Stimulated activated CD4-positive, alpha-beta T cell treated with anti-CD3 and anti-CD28 coated beads, Interleukin-1b, Interleukin-23, amount 100 ng/mL, for 1 hour (primary cell): Measurements from ENCODE around the gene SFSWAP.
"Not testable (repeated sequence)": the region's sequence is repeated elsewhere in the genome, so short reads cannot be mapped to it uniquely, and the experiment has no call there.

Experiments used
- DNase-seq, 2 donors: peaks; one replicate each; pipeline ENCODE4 v3.0.0-alpha.2; 2020; ENCODE audit warnings: low read depth in 2 of 2

The SFSWAP gene

DNA sequence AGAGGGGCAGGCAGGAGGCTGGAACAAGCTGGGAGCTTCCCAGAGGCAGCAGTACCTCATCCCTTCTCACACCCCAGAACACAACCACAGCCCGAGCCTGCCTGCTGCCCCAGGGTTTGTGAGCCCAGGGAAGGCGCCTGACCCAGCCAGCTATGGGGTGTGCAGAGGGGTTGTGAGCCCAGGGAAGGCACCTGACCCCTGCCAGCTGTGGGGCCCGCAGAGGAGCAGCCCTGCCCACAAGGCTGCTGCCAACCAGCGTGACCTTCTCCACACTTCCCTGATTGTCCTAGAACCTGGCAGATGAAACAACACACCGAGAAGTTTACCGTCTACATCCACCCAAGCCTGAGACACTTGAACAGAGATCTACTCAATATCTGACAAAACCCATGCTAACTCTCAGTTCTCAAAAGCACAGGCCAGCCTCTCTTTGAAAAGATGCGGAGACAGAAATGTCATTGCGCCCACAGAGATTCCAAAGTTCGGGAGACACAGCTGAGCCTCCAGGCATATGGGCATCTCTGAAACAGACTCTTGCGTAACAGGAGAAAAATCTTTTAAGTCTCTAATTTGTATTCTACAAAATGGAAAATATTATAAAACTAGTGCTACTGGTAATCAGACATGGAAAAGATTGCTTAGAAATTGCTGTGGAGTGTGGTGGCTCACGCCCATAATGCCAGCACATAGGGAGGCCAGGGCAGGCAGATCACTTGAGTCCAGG, 47.3 kb downstream of the SFSWAP start:
- DNase-seq: no peak

DNA sequence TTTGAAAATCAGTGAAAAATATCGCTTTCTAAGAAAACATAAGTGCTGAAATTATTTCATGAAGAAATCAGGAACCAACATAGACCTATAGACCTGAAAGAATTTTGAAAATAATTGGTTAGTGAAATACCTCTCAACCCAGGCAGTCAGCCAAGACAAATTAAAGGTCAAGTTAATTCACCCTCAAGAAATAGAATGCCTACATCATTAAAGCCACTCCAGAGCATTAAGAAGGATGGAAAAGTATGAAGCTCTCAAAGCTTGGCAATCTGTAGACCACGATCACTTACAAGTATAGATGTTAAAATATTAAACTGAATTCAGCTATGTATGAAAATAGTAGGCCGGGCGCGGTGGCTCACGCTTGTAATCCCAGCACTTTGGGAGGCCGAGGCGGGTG, 48.3 kb downstream of the SFSWAP start:
- no peak for DNase-seq

DNA sequence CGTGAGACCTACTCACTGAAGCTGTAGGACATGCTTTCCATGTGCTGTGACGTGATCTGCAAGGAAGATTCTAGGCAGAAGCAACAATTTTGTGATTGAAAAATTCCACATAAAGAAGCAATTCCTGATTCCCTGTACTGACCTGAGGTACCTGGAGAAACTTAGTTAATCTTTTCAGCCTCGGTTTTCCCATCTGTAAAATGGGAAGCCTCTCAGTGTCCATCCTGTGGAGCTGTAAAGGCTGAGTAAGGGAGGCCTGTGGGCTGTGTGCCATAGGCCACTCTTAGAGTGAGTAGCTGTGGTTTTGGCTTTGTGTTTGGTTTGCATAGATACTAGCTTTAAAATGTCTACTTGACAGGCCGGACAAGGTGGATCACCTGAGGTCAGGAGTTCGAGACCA, 50.7 kb downstream of the SFSWAP start:
- no peak for DNase-seq

GRCh38 chr12:131764738-131765137, 53.8 kb downstream of the SFSWAP start:
- DNase-seq: no peak

GRCh38 chr12:131765961-131766360, 55.1 kb downstream of the SFSWAP start:
- no peak for DNase-seq

DNA sequence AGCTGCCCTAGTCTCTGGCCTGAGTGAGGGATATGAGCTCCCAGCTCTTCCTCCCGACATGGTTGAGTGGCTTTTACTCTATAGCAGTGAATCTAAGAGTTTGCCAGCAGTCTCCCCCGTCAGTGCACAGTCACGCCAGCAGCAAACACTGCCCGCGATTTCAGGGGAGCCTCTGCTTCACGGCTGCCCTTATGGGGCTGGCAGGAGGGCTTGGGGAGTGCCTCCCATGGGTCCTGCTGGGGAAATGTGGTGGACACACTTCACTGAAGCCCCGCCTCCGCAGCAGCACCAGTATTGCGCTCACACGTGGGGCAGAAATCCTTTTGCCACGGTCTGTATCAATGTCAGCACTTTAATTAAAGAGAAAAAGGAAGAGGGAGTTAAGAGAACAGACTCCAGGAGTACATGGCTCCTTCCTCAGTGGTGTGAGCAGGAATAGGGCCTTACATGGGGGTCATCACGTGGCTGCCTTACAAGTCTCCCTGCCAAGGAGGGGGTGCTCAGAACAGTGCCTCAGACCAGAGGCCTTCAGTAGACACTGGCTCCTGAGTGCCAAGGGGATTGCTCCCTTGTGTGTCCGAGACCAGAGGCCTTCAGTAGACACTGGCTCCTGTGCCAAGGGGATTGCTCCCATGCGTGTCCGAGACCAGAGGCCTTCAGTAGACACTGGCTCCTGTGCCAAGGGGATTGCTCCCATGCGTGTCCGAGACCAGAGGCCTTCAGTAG, 55.7 kb downstream of the SFSWAP start:
- DNase-seq: no peak

DNA sequence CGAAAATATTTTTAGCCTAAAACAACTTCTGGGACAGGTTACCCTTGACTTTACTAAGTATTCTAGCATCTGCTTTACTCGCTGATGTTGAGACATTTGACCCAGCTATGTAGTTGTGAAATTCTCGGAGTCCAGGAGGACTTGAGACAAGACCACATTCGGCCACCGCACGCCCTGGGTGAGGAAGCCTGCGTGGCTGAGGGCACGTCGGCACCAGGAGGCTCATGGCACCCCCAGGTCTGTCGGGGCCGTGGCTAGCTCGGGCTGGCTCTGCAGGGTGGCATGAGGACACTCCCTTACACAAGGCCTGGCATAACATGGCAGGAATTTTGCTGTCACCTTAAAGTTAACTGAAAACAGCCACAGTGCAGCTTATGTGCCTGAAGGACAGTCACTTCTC, 59.2 kb downstream of the SFSWAP start:
- no peak for DNase-seq

DNA sequence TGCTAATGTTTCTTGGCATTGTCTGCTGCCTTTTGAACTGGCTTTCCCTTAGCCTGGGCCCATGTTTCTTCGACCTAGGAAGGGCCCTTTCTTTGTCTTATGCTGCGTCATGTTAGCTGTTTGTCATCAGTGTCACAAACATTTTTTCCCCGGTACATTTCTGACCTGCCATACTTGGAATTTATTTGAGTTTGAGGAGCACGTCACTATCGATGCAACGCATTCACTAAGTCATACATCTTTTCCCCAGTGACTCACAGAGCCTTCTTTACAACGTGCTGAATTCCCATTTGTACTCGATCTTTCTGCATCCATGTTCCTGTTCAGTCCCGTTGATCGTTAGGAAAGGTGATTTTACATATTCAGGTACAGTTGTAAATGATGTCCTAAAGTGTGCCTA, 61.1 kb downstream of the SFSWAP start:
- no peak for DNase-seq

GRCh38 chr12:131773582-131774221, 62.8 kb downstream of the SFSWAP start:
- no peak for DNase-seq

DNA sequence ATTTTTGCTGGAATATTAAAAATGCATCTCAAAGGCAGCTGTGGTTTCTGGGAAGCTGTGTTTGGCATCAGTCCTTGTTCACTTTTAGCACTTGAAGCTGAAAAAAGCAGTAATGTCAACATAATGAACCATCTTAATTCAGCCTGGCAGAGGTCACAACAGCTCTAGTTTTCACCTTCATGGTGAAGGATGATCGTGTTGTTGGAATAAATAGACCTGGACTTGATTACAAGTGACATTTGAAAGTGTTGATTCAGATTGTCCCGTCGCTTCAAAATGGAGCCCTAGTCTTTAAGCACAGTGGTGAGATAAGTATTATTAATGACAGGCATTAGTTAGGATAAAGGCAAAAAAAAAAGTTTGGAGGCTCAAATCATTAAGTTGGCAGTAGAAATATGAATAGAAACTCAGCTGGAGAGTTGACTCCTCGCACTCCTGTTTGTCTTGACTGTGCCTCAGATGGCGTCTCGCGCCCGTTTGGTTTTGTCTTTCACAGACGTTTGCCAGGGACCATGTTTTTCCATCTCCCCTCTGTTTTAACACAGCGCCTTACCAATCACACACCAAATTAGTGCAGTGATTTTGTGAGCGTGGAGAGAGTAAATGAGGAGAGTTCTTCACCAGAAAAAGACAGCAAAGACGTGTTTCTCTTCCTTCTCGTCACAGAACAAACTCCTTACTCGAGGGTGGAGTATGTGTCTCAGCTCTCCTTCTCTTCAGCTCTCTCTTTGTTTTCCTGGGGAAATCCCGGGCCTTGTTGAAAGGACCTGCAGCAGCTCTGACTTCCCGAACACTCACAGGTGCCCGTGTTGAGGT, 63.9 kb downstream of the SFSWAP start:
- no peak for DNase-seq

DNA sequence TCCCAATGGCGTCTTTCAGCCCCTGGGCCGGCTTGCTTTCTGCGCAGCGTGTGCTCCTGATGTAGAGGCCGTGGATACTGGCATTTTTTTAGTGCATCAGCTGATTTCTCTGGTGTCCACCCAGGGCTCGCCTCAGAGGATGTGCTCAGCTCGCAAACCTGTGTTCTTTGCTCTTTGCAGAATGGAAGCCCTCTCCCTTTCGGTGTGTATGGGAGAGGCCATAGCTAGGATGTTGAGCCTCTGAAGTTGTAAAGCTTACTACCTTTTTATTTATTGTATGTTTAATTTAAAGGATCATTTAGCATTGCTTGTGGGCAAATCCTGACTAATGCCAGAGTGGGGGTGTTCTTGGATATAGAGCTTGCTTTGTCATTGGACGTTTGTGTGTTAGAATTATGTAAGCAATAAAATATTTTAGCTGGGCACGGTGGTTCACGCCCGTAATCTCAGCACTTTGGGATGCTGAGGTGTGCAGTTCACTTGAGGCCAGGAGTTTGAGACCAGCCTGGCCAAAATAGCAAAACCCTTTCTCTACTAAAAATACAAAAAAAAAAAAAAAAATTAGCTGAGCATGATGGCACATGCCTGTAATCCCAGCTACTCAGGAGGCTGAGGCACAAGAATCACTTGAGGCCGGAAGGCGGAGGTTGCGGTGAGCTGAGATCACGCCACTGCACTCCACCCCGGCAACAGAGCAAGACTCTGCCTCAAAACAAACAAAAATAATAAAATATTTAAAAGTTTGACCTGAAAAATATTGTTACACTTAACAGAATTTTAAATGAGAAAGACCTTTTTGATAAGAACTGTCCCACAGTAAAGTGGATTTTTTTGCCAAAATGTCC, 64.7 kb downstream of the SFSWAP start:
- no peak for DNase-seq

DNA sequence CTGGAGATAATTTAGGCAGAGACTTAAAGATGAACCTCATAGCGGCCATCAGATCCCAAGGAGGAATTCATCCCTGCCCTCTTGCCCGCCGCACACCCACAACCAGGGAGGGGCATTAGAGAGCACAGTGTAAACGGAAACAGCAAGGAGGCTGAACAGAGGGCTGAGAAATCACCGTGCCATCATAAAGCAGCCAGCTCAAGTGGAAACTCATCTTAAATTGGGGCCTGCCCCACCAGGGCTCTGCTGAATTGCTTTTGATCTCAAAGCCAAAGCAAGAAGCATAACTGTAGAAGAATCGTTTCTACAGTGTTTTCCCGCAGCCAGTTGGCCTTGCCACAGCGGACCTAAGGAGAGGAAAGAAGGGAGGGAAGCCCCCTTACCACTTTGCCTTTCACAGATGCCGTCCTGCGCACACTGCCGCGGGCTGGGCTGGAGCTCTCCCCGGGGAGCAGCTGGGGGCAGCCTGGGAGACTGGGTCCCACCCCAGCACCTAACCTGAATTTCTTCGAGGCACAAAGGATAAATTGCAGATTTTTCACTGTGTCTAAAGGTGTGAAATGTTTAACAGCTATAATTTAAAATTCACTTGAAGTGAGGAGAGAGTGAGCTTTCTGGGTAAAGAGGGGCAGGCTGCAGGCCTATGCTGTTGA, 65.5 kb downstream of the SFSWAP start:
- DNase-seq: no peak

GRCh38 chr12:131777269-131777668, 66.4 kb downstream of the SFSWAP start:
- DNase-seq: not testable (repeated sequence)

DNA sequence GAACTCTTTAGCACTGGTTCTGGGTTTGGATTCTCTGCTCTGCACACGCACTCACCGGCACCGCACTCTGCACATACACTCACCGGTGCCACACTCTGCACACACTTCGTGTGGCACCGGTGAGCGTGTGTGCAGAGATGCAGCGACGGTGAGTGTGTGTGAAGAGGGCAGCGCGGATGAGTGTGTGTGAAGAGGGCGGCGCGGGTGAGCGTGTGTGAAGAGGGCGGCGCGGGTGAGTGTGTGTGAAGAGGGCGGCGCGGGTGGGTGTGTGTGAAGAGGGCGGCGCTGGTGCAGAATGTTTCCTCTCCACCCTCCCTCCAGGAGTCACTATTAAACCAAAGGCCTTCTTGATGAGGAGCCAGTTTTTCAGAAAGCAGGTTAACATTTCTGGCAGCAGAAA, 68.1 kb downstream of the SFSWAP start:
- no peak for DNase-seq

- no peak for DNase-seq
Observed at GRCh38 chr12:131782061-131782460, 71.2 kb downstream of the SFSWAP start.

DNA sequence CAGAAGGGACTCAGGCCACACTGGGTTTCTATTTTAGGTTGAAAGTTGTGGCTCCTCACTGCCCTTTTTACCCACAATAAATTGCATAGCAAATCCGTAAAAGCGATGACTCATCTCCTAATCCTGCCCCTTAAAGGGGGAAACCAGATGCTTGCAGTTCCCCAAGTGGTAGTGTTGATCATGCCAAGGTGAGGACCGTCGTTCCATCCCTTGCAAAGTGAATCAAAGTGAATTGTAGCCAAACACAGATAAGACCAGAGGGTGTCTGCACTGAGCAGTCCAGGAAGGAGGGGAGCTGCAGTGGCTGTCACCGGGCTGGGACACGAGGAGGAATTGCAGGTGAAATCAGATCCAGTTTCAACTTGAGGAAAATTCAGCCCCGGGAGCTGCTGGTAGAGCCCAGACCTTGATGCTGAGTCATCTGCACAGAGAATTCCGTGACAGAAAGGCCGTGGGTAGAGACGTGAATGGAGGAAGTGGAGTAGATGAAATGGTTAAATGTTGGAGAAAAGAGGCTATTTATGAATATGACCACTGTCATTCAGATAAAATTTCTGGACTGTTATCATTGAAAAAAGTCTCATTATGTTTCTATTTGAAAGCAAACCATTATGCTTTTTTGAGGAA, 73.1 kb downstream of the SFSWAP start:
- no peak for DNase-seq

- no peak for DNase-seq
Observed at GRCh38 chr12:131784909-131785762, 74.2 kb downstream of the SFSWAP start.

DNA sequence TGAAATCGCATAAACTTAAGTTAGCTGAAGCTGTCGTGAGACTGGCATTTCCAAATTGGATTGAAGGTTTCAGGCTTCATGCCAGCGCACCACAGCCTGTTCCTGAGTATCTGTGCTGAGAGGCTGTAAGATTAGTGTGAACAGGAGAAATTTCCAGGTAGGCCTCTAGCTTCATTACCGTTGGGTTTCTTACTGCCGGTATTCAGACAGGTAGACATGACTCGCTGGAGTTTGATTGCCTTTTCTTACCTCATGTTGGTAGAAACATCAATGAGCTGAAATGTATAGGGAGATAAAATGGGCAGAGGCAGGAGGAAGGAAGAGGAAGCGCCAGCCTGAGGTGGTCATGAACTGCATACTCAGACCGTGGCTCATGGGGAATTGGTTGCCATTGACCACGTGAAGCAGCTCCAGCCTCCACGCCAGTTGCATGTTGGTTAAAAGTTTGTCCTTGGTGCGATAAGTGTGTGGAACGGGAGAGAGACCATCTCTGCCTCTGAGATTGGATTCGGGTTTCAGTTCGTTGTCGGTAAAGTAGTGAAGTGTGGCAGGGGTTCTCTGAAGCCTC, 75.0 kb downstream of the SFSWAP start:
- no peak for DNase-seq

DNA sequence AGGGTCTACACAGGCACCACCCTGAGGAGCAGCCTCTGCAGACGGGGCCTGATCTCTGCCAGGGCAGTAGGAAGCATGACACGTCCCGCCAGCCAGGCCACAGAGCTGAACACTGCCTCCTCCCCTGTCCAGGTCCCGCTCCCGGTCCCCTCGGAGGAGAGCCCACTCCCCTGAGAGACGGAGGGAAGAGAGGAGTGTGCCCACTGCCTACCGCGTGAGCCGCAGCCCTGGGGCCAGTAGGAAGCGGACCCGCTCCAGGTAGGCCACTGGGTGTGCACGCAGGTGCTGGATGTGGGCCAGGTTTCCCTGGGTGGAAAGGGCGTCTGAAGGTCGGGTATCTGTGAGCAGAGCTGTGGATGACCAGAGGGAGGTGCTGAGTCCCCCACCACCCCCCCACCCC, 75.4 kb downstream of the SFSWAP start:
- DNase-seq: no peak
